ENCODE measurements around the gene CEP170.

The CEP170 gene

GRCh38 chr1:243254927-243255790 is at the start of gene CEP170:
CEP170 (minus strand) TSS chr1:243255281; CDS start chr1:243225280, 30,001 bp downstream.
- peak; percentile 49 for TF ChIP-seq TAF1 (IDR thresholded peaks at IDR 0.05; ENCODE audit: low read depth)
- TF ChIP-seq ZBTB7A (IDR thresholded peaks at IDR 0.05; ENCODE audit: low read depth): peak; percentile 73; the same call in 1 of the 2 replicates
- TF ChIP-seq FOXM1 (IDR thresholded peaks at IDR 0.05; ENCODE audit: borderline replicate concordance, low read depth): no peak
- TF ChIP-seq CREB1 (IDR thresholded peaks at IDR 0.05; ENCODE audit: low read depth): no peak; the same call in 1 of the 2 replicates
- TF ChIP-seq TEAD4 (IDR thresholded peaks at IDR 0.05): no peak
- 0 out of 2 replicates have a peak, but pooled peaks have one; percentile 33 for TF ChIP-seq EGR1 (IDR thresholded peaks at IDR 0.05)
- TF ChIP-seq RAD21 (IDR thresholded peaks at IDR 0.05; ENCODE audit: low read depth): no peak
- TF ChIP-seq MAX (IDR thresholded peaks at IDR 0.05): peak; percentile 46; the same call in 1 of the 2 replicates
- no peak for TF ChIP-seq NFIC (IDR thresholded peaks at IDR 0.05)

- no peak for TF ChIP-seq EGR1 (IDR thresholded peaks at IDR 0.05)
- TF ChIP-seq CREB1 (IDR thresholded peaks at IDR 0.05; ENCODE audit: low read depth): no peak
- no peak for TF ChIP-seq TAF1 (IDR thresholded peaks at IDR 0.05; ENCODE audit: low read depth)
- TF ChIP-seq NFIC (IDR thresholded peaks at IDR 0.05): no peak
- no peak for TF ChIP-seq FOXM1 (IDR thresholded peaks at IDR 0.05; ENCODE audit: borderline replicate concordance, low read depth)
- TF ChIP-seq USF1 (IDR thresholded peaks at IDR 0.05): no peak
- no peak for TF ChIP-seq CEBPB (IDR thresholded peaks at IDR 0.05)
- TF ChIP-seq TEAD4 (IDR thresholded peaks at IDR 0.05): no peak
- no peak for TF ChIP-seq YY1 (IDR thresholded peaks at IDR 0.05; ENCODE audit: low read depth)
- no peak for TF ChIP-seq ZBTB7A (IDR thresholded peaks at IDR 0.05; ENCODE audit: low read depth)
- TF ChIP-seq TCF12 (IDR thresholded peaks at IDR 0.05; ENCODE audit: low read depth): no peak
Measured at GRCh38 chr1:243301059-243301458, 46.0 kb upstream of the CEP170 start.

GRCh38 chr1:243299069-243299468 is 44.0 kb upstream of the CEP170 start:
- TF ChIP-seq CREB1 (IDR thresholded peaks at IDR 0.05; ENCODE audit: low read depth): no peak
- TF ChIP-seq TCF12 (IDR thresholded peaks at IDR 0.05; ENCODE audit: low read depth): no peak
- no peak for TF ChIP-seq FOXM1 (IDR thresholded peaks at IDR 0.05; ENCODE audit: borderline replicate concordance, low read depth)
- TF ChIP-seq NFIC (IDR thresholded peaks at IDR 0.05): no peak
- no peak for TF ChIP-seq RAD21 (IDR thresholded peaks at IDR 0.05; ENCODE audit: low read depth)
- no peak for TF ChIP-seq MAX (IDR thresholded peaks at IDR 0.05)
- no peak for TF ChIP-seq YY1 (IDR thresholded peaks at IDR 0.05; ENCODE audit: low read depth)
- no peak for TF ChIP-seq USF1 (IDR thresholded peaks at IDR 0.05)
- TF ChIP-seq ZBTB7A (IDR thresholded peaks at IDR 0.05; ENCODE audit: low read depth): no peak
- TF ChIP-seq REST (IDR thresholded peaks at IDR 0.05; ENCODE audit: low read depth): no peak
- no peak for TF ChIP-seq TEAD4 (IDR thresholded peaks at IDR 0.05)
- no peak for TF ChIP-seq TAF1 (IDR thresholded peaks at IDR 0.05; ENCODE audit: low read depth)
- TF ChIP-seq CEBPB (IDR thresholded peaks at IDR 0.05): no peak

- no peak for TF ChIP-seq MAX (IDR thresholded peaks at IDR 0.05)
- no peak for TF ChIP-seq FOXM1 (IDR thresholded peaks at IDR 0.05; ENCODE audit: borderline replicate concordance, low read depth)
- TF ChIP-seq EP300 (IDR thresholded peaks at IDR 0.05; ENCODE audit: borderline replicate concordance): no peak
- no peak for TF ChIP-seq TCF12 (IDR thresholded peaks at IDR 0.05; ENCODE audit: low read depth)
Measured at GRCh38 chr1:243294723-243295121, 39.6 kb upstream of the CEP170 start.

GRCh38 chr1:243293941-243294722 is 39.1 kb upstream of the CEP170 start:
- TF ChIP-seq EP300 (IDR thresholded peaks at IDR 0.05; ENCODE audit: borderline replicate concordance) (no peak), USF1 (IDR thresholded peaks at IDR 0.05) (no peak), CEBPB (IDR thresholded peaks at IDR 0.05) (no peak), TAF1 (IDR thresholded peaks at IDR 0.05; ENCODE audit: low read depth) (no peak), NFIC (IDR thresholded peaks at IDR 0.05) (no peak), CREB1 (IDR thresholded peaks at IDR 0.05; ENCODE audit: low read depth) (no peak), MAX (IDR thresholded peaks at IDR 0.05) (no peak), YY1 (IDR thresholded peaks at IDR 0.05; ENCODE audit: low read depth) (no peak), FOXM1 (IDR thresholded peaks at IDR 0.05; ENCODE audit: borderline replicate concordance, low read depth) (no peak)

GRCh38 chr1:243292117-243292516 is 37.0 kb upstream of the CEP170 start:
- TF ChIP-seq EGR1 (IDR thresholded peaks at IDR 0.05) (no peak), RAD21 (IDR thresholded peaks at IDR 0.05; ENCODE audit: low read depth) (no peak), NFIC (IDR thresholded peaks at IDR 0.05) (no peak), TEAD4 (IDR thresholded peaks at IDR 0.05) (no peak), EP300 (IDR thresholded peaks at IDR 0.05; ENCODE audit: borderline replicate concordance) (no peak), TCF12 (IDR thresholded peaks at IDR 0.05; ENCODE audit: low read depth) (no peak), YY1 (IDR thresholded peaks at IDR 0.05; ENCODE audit: low read depth) (no peak), MAX (IDR thresholded peaks at IDR 0.05) (no peak), USF1 (IDR thresholded peaks at IDR 0.05) (no peak)

Data from Ishikawa (cell line).